ENCODE data around the gene P2RY8.
"Not testable (repeated sequence)": the region's sequence is repeated elsewhere in the genome, so short reads cannot be mapped to it uniquely, and the experiment has no call there.

P2RY8 gene

GRCh38 chrX:1449036-1449822 lies 87.8 kb downstream of the P2RY8 start:
- no peak for FAIRE-seq

DNA sequence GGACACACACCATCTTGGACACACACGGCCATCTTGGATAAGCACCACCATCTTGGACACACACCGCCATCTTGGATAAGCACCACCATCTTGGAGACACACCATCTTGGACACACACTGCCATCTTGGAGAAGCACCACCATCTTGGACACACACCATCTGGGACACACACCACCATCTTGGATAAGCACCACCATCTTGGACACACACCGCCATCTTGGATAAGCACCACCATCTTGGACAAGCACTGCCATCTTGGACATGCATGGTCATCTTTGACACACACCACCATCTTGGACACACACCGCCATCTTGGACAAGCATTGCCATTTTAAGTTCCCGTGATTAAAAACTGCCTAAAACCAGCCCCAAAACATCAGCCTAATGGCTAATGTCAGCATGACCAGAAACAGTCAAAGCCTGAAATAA lies 88.4 kb downstream of the P2RY8 start:
- FAIRE-seq, result not testable (repeated sequence)

More at GRCh38 chrX:1449036-1449822, 87.8 kb downstream of the P2RY8 start:
- no peak for DNase-seq (ENCODE audit: insufficient read length, low spot score)

DNA sequence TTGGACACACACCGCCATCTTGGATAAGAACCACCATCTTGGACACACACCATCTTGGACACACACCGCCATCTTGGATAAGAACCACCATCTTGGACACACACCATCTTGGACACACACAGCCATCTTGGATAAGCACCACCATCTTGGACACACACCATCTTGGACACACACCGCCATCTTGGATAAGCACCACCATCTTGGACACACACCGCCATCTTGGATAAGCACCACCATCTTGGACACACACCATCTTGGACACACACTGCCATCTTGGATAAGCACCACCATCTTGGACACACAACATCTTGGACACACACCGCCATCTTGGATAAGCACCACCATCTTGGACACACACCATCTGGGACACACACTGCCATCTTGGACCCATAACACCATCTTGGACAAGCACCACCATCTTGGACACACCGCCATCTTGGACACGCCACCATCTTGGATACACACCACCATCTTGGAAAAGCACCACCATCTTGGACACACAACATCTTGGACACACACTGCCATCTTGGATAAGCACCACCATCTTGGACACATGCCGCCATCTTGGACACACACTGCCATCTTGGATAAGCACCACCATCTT lies 88.9 kb downstream of the P2RY8 start:
- not testable (repeated sequence) for FAIRE-seq

More for the DNA sequence above, 88.4 kb downstream of the P2RY8 start:
- not testable (repeated sequence) for DNase-seq (ENCODE audit: insufficient read length, low spot score)

GRCh38 chrX:1446984-1447968 lies 89.7 kb downstream of the P2RY8 start:
- peak; percentile 55 for FAIRE-seq
- DNase-seq (ENCODE audit: insufficient read length, low spot score), result not testable (repeated sequence)

More for the DNA sequence above, 88.9 kb downstream of the P2RY8 start:
- not testable (repeated sequence) for DNase-seq (ENCODE audit: insufficient read length, low spot score)

DNA sequence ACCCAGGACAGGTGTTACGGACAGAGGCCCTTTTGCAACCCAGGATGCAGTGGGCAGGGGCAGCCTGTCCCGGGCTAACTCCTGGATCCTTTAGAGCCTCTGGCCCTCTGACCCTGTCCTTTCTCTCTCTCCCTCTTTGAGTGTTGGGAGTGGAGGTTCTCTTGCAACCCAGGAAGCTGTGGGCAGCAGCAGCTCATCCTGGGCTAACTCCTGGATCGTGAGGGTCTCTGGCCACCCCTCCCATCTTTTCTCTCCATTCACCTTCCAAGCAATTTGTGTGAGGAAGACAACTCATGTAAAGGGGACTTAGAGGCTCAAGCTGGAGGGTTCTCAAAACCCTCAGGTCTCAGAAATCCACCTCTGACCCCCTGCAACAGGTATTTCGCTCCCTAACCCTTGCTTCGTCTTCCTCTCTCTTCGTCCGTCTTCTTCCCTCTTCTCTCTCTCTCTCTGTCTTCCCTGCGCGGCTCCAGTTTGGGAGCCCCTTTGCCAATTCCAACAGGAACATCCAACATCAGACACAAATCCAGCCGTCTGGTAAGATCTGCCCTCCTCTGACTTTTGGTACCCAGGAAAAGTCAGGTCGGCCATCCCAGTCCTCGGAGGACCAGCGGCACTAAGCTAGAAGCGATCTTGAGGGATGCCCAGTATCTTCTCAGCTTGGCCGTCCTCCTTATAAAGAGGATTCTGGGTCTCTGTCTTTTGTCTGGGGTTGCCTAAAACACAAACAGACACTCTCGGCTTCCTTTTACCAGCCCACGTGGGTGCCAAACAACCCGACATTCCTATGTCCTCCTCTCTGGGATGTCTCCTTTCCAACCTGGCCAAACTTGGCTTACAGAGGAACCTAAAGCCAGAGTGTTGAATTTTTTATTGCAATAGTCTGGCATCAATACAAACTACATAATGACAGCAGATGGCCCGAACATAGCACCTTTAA lies 92.2 kb downstream of the P2RY8 start:
- DNase-seq (ENCODE audit: insufficient read length, low spot score), result no peak
- FAIRE-seq, result no peak

GRCh38 chrX:1443496-1444075 lies 93.4 kb downstream of the P2RY8 start:
- FAIRE-seq (no peak), DNase-seq (ENCODE audit: insufficient read length, low spot score) (no peak)

GRCh38 chrX:1442724-1443367 lies 94.1 kb downstream of the P2RY8 start:
- FAIRE-seq (no peak), DNase-seq (ENCODE audit: insufficient read length, low spot score) (no peak)

DNA sequence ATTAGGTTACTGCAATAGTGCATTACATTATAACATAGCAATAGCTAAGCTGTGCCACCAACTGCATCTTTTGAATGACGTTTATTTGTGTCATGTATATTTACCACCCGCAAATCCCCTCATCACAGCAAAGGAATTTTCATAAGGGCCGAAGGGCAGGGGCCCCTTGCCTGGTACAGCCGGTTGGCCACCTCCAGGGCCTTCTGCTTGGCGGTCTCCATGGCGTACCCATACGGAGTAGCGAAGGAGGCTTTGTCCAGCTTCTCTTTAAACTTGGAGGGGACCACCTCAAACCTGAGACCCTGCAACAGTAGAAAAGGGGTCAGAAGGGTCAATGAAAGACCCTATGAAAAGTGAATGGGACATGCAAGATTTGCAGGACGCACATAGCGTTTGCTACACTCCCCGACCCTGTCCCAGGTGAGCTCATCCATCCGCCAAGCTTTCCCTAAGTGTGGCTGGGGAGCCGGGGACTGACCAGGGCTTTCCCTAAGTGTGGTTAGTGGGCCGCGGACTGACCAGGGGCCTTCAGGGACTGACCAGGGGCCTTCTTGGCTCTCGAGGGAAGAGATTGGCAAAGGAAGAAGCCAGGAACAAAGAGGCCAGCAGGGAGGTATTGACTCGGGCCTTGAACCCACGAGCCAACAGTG lies 94.8 kb downstream of the P2RY8 start:
- DNase-seq (ENCODE audit: insufficient read length, low spot score) (no peak), FAIRE-seq (no peak)

DNA sequence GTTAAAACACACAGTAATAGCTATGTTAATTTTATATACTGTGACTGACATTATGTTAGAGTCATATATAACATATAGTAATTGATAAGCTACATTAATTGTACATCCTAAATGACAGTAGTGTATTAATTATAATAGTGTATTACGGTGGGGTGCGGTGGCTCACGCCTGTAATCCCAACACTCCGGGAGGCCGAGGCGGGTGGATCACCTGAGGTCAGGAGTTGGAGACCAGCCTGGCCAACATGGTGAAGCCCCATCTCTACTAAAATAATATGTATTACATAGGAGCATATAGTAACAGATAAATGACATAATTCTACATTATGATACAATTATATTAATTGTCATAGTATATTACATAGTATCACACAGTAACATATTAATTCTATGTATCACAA lies 96.5 kb downstream of the P2RY8 start:
- no peak for DNase-seq (ENCODE audit: insufficient read length, low spot score)
- no peak for FAIRE-seq

DNA sequence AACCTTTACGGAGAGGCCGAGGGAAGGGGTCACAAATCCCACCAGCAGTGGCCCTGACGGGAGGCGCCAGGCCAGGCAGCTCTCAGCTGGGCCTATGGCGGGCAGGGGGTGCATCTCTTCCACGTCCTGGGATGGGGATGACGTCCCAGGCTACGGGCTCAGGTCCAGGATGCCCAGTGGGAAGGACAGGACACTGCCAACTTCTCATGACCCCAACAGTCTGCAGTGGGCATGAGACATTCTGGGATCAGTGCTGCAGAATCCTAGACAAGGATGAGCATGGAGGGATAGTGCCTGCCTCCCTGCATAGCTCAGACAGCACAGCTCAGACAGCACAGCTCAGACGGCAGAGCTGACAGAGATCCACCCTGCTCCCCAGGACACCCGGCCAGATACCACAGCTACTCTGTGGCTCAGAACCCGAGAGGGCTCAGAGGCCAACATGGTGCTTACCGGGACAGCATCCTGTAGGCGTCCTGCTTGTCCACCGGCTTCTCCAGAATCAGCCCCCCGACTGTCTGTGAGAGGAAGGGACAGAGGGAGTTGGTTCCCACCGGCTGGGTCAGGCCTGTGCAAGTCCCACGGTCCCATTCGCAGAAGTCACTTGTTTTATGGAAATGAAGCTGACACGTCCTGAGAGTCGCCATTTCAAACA lies 101.6 kb downstream of the P2RY8 start:
- FAIRE-seq, result no peak

DNA sequence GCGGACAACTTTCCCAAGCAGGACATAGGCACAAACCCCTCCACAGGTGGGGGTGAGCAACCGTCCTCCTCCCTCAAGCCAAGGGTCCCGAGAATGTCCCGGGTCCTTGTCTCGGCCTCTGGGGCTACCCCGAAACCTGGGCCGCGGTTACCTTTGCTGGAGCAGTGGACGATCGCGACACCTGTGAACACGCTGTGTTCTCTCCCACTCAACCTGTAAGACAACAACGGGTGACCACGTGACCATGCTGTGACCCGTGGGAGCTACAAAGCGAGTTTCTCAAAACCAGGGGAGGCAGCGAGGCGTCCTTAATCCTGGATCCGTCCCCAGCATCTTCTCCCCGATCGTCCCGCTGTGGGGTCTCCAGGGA lies 102.1 kb downstream of the P2RY8 start:
- FAIRE-seq (no peak), DNase-seq (ENCODE audit: insufficient read length, low spot score) (no peak)

More for the DNA sequence above, 101.6 kb downstream of the P2RY8 start:
- no peak for DNase-seq (ENCODE audit: insufficient read length, low spot score)

- no peak for FAIRE-seq
- DNase-seq (ENCODE audit: insufficient read length, low spot score), result no peak
Observed at GRCh38 chrX:1433646-1434357, 103.2 kb downstream of the P2RY8 start.

GRCh38 chrX:1430451-1430850 lies 106.5 kb downstream of the P2RY8 start:
- FAIRE-seq, result no peak

GRCh38 chrX:1427756-1428155 lies 109.2 kb downstream of the P2RY8 start:
- no peak for DNase-seq (ENCODE audit: insufficient read length, low spot score)
- FAIRE-seq, result no peak

More at GRCh38 chrX:1430451-1430850, 106.5 kb downstream of the P2RY8 start:
- no peak for DNase-seq (ENCODE audit: insufficient read length, low spot score)

GRCh38 chrX:1426321-1426720 lies 110.7 kb downstream of the P2RY8 start:
- FAIRE-seq, result not testable (repeated sequence)

GRCh38 chrX:1425381-1425780 lies 111.6 kb downstream of the P2RY8 start:
- DNase-seq (ENCODE audit: insufficient read length, low spot score) (no peak), FAIRE-seq (no peak)

More at GRCh38 chrX:1426321-1426720, 110.7 kb downstream of the P2RY8 start:
- not testable (repeated sequence) for DNase-seq (ENCODE audit: insufficient read length, low spot score)

DNA sequence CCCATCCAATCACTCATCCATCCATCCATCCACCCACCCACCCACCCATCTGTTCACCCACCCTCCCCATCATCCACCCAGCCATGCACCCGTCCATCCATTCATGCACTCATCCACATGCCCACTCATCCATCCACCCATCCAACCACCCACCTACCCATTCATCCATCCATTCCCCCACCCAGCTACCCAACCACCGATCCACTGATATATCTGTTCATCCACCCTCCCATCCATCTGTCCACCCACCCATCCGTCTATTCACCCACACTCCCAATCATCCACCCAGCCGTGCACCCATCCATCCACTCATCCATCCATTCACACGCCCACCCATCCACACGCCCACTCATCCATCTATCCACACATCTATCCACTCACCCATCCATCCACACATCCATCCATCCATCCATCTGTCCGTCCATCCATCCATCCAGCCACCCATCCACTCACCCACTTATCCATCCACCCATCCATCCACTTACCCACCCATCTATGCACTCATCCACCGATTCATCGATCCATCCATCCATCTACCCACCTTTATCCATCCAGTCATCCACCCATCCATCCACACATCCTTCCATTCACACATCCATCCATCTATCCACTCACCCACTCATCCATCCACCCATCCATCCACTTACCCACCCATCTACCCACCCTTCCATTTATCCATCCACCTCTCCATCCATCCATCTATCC lies 112.7 kb downstream of the P2RY8 start:
- FAIRE-seq, result no peak
- DNase-seq (ENCODE audit: insufficient read length, low spot score), result no peak
